ENCODE measurements around the gene HAUS7. TPM values are rescaled to one million over a fixed set of nuclear protein-coding genes. Genes with fewer than 3 reads are reported as not detected.

Gene HAUS7
- total and polyA plus RNA-seq, 2 experiments from 2014 or later = 59.8 to 77.9 TPM

DNA sequence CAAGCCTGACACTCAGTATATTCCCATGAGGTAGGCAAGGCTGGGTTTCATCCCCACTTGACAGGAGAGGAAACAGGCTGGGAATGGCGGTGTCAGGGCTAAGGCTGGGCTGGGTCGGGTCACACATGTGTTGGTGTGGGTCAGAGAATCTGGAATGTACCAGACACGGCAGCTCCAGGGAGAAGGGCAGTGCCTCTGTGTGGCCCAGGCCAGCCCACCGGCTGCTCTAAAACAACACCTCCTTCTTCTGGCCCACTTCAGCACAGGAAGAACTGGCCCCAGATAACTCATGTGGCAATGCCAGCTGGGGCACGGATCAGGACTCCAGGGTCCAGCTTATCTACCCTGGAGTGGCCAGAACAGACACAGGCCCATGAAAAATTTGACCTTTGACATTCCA is 6.3 kb downstream of the HAUS7 start:
- DNase-seq (ENCODE audit: low spot score) (no peak), ATAC-seq (no peak)
- Mint-ChIP-seq H3K9me3 (no peaks in the 10 kb centered on the region), H3K27ac (no peak overlapping the region), H3K4me3 (no peak overlapping the region), H3K4me1 (no peaks in the 10 kb centered on the region), H3K36me3 (ENCODE audit: low read depth) (peaks cover 22% of the 10 kb centered on the region; the same call in 2 of the 3 replicates), H3K27me3 (ENCODE audit: insufficient read depth, low read depth, poor library complexity) (peaks cover 14% of the 10 kb centered on the region)
- H3K4me1 ChIP-seq (ENCODE audit: insufficient read depth) = no peaks in the 10 kb centered on the region
- H4K20me1 ChIP-seq (replicated peaks; ENCODE audit: insufficient read depth) = no peaks in the 10 kb centered on the region; the same call in 1 of the 2 replicates
- no peak overlapping the region for H3K4me2 ChIP-seq
- no peaks in the 10 kb centered on the region for H3K27me3 ChIP-seq (ENCODE audit: insufficient read depth)
- no peaks in the 10 kb centered on the region for H3K9me2 ChIP-seq (ENCODE audit: insufficient read depth)
- TF ChIP-seq ZNF331 (CRISPR knock-in tag; IDR thresholded peaks at IDR 0.05; ENCODE audit: low read depth) (no peak), STAT1 (IDR thresholded peaks at IDR 0.05; ENCODE audit: unreplicated experiment) (no peak), NANOG (IDR thresholded peaks at IDR 0.05; ENCODE audit: borderline replicate concordance) (no peak), ZNF114 (CRISPR knock-in tag; IDR thresholded peaks at IDR 0.05) (no peak), EZH2 (IDR thresholded peaks at IDR 0.05; ENCODE audit: low read depth, unreplicated experiment) (no peak), CREB1 (CRISPR knock-in tag; IDR thresholded peaks at IDR 0.05; ENCODE audit: low read depth) (no peak), POLR2AphosphoS5 (IDR thresholded peaks at IDR 0.05; ENCODE audit: low read depth) (no peak), EZH2phosphoT487 (IDR thresholded peaks at IDR 0.05; ENCODE audit: unreplicated experiment) (no peak), JUNB (IDR thresholded peaks at IDR 0.05; ENCODE audit: unreplicated experiment) (no peak)
- TF ChIP-seq, protein P1, sequence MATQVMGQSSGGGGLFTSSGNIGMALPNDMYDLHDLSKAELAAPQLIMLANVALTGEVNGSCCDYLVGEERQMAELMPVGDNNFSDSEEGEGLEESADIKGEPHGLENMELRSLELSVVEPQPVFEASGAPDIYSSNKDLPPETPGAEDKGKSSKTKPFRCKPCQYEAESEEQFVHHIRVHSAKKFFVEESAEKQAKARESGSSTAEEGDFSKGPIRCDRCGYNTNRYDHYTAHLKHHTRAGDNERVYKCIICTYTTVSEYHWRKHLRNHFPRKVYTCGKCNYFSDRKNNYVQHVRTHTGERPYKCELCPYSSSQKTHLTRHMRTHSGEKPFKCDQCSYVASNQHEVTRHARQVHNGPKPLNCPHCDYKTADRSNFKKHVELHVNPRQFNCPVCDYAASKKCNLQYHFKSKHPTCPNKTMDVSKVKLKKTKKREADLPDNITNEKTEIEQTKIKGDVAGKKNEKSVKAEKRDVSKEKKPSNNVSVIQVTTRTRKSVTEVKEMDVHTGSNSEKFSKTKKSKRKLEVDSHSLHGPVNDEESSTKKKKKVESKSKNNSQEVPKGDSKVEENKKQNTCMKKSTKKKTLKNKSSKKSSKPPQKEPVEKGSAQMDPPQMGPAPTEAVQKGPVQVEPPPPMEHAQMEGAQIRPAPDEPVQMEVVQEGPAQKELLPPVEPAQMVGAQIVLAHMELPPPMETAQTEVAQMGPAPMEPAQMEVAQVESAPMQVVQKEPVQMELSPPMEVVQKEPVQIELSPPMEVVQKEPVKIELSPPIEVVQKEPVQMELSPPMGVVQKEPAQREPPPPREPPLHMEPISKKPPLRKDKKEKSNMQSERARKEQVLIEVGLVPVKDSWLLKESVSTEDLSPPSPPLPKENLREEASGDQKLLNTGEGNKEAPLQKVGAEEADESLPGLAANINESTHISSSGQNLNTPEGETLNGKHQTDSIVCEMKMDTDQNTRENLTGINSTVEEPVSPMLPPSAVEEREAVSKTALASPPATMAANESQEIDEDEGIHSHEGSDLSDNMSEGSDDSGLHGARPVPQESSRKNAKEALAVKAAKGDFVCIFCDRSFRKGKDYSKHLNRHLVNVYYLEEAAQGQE (IDR thresholded peaks at IDR 0.05; ENCODE audit: unreplicated experiment) = no peak
- TF ChIP-seq, protein P2, sequence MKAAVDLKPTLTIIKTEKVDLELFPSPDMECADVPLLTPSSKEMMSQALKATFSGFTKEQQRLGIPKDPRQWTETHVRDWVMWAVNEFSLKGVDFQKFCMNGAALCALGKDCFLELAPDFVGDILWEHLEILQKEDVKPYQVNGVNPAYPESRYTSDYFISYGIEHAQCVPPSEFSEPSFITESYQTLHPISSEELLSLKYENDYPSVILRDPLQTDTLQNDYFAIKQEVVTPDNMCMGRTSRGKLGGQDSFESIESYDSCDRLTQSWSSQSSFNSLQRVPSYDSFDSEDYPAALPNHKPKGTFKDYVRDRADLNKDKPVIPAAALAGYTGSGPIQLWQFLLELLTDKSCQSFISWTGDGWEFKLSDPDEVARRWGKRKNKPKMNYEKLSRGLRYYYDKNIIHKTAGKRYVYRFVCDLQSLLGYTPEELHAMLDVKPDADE (IDR thresholded peaks at IDR 0.05) = no peak
- no peaks in the 10 kb centered on the region for H3K79me2 ChIP-seq (replicated peaks; ENCODE audit: insufficient read depth)
- no peaks in the 10 kb centered on the region for H3F3A ChIP-seq (replicated peaks; ENCODE audit: low read depth)
- H2AFZ ChIP-seq = no peak overlapping the region
- no peak overlapping the region for H3K4me3 ChIP-seq
- H3K27ac ChIP-seq (ENCODE audit: low read depth) = no peak overlapping the region
- H3K36me3 ChIP-seq (ENCODE audit: insufficient read depth) = no peaks in the 10 kb centered on the region

DNA sequence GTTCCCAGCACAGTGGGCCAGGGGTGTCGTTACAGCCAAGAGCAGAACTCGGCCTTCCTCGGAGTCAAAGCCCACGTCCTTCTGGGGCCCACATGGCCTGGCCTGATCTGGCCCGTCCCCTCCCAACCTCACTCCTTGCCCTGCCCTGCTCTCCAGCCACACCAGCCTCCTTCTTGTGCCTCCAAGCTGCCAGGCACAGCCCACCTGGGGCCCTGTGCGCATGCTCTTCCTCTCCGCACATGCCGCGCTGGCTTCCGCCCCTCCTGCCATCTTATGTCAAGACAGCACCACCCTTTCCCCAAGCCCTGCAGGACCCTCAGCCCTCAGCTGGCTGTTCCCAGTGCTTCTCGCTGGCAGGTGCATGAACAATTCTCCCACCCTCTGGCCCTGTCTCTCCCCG is 6.8 kb downstream of the HAUS7 start:
- Histone ChIP-seq H4K20me1 (replicated peaks; ENCODE audit: insufficient read depth) (no peaks in the 10 kb centered on the region; the same call in 1 of the 2 replicates), H3K79me2 (replicated peaks; ENCODE audit: insufficient read depth) (no peaks in the 10 kb centered on the region), H3K27me3 (ENCODE audit: insufficient read depth) (no peaks in the 10 kb centered on the region), H3K9me2 (ENCODE audit: insufficient read depth) (no peaks in the 10 kb centered on the region), H3F3A (replicated peaks; ENCODE audit: low read depth) (no peaks in the 10 kb centered on the region), H3K4me1 (ENCODE audit: insufficient read depth) (no peaks in the 10 kb centered on the region), H3K4me2 (no peak overlapping the region), H2AFZ (no peak overlapping the region), H3K4me3 (no peak overlapping the region), H3K27ac (ENCODE audit: low read depth) (no peak overlapping the region), H3K36me3 (ENCODE audit: insufficient read depth) (no peaks in the 10 kb centered on the region)
- ATAC-seq (no peak), DNase-seq (ENCODE audit: low spot score) (no peak)
- H3K4me3 Mint-ChIP-seq = no peak overlapping the region
- no peaks in the 10 kb centered on the region for H3K9me3 Mint-ChIP-seq
- H3K27me3 Mint-ChIP-seq (ENCODE audit: insufficient read depth, low read depth, poor library complexity) = peaks cover 15% of the 10 kb centered on the region
- H3K4me1 Mint-ChIP-seq = no peaks in the 10 kb centered on the region
- H3K36me3 Mint-ChIP-seq (ENCODE audit: low read depth) = peaks cover 22% of the 10 kb centered on the region; the same call in 2 of the 3 replicates
- H3K27ac Mint-ChIP-seq = no peak overlapping the region; the same call in 1 of the 2 replicates
- no peak for TF ChIP-seq STAT1 (IDR thresholded peaks at IDR 0.05; ENCODE audit: unreplicated experiment)
- TF ChIP-seq EZH2phosphoT487 (IDR thresholded peaks at IDR 0.05; ENCODE audit: unreplicated experiment) = no peak
- TF ChIP-seq, protein P2 (IDR thresholded peaks at IDR 0.05) = no peak
- TF ChIP-seq ZNF114 (CRISPR knock-in tag; IDR thresholded peaks at IDR 0.05) = no peak
- no peak for TF ChIP-seq JUNB (IDR thresholded peaks at IDR 0.05; ENCODE audit: unreplicated experiment)
- TF ChIP-seq, protein P3, sequence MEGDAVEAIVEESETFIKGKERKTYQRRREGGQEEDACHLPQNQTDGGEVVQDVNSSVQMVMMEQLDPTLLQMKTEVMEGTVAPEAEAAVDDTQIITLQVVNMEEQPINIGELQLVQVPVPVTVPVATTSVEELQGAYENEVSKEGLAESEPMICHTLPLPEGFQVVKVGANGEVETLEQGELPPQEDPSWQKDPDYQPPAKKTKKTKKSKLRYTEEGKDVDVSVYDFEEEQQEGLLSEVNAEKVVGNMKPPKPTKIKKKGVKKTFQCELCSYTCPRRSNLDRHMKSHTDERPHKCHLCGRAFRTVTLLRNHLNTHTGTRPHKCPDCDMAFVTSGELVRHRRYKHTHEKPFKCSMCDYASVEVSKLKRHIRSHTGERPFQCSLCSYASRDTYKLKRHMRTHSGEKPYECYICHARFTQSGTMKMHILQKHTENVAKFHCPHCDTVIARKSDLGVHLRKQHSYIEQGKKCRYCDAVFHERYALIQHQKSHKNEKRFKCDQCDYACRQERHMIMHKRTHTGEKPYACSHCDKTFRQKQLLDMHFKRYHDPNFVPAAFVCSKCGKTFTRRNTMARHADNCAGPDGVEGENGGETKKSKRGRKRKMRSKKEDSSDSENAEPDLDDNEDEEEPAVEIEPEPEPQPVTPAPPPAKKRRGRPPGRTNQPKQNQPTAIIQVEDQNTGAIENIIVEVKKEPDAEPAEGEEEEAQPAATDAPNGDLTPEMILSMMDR (conservative IDR thresholded peaks at IDR 0.05; ENCODE audit: low read depth in 2 of 2) = no peak
- no peak for TF ChIP-seq POLR2AphosphoS5 (IDR thresholded peaks at IDR 0.05; ENCODE audit: low read depth)
- TF ChIP-seq, protein P1 (IDR thresholded peaks at IDR 0.05; ENCODE audit: unreplicated experiment) = no peak
- TF ChIP-seq ZNF331 (CRISPR knock-in tag; IDR thresholded peaks at IDR 0.05; ENCODE audit: low read depth) = no peak
- TF ChIP-seq CREB1 (CRISPR knock-in tag; IDR thresholded peaks at IDR 0.05; ENCODE audit: low read depth) = no peak
- TF ChIP-seq NANOG (IDR thresholded peaks at IDR 0.05; ENCODE audit: borderline replicate concordance) = no peak

Data from GM23338 (cell line).